ENCODE measurements around the gene HUNK. TPM values are rescaled to one million over a fixed set of nuclear protein-coding genes. Genes with fewer than 3 reads are reported as not detected.
"Not testable (repeated sequence)": the region's sequence is repeated elsewhere in the genome, so short reads cannot be mapped to it uniquely, and the experiment has no call there.

The HUNK gene
- total RNA-seq, 3 donors from 2014 or later: 0.05 to 0.61 (median 0.05) TPM

GRCh38 chr21:31857096-31857495 is 15.7 kb upstream of the HUNK start:
- Mint-ChIP-seq H3K27me3 (ENCODE audit: low read depth) (peaks cover 2% of the 10 kb centered on the region), H3K4me1 (ENCODE audit: low read depth) (no peaks in the 10 kb centered on the region), H3K4me3 (no peak overlapping the region), H3K36me3 (ENCODE audit: insufficient read depth) (no peaks in the 10 kb centered on the region), H3K9me3 (no peaks in the 10 kb centered on the region)
- ATAC-seq (no peak), DNase-seq (no peak)

- H3K9me3 Mint-ChIP-seq; H3K36me3 Mint-ChIP-seq (ENCODE audit: insufficient read depth); H3K4me1 Mint-ChIP-seq (ENCODE audit: low read depth); ATAC-seq; DNase-seq; H3K27me3 Mint-ChIP-seq (ENCODE audit: low read depth); H3K4me3 Mint-ChIP-seq: not testable (repeated sequence)
Measured at GRCh38 chr21:31857631-31858030, 15.2 kb upstream of the HUNK start.

- Mint-ChIP-seq H3K9me3 (no peaks in the 10 kb centered on the region), H3K27me3 (ENCODE audit: low read depth) (peaks cover 7% of the 10 kb centered on the region), H3K4me1 (ENCODE audit: low read depth) (no peaks in the 10 kb centered on the region), H3K4me3 (no peak overlapping the region), H3K36me3 (ENCODE audit: insufficient read depth) (no peaks in the 10 kb centered on the region)
- ATAC-seq: no peak
- no peak for DNase-seq
Measured at GRCh38 chr21:31860851-31861250, 12.0 kb upstream of the HUNK start.

- peaks cover 7% of the 10 kb centered on the region for H3K27me3 Mint-ChIP-seq (ENCODE audit: low read depth)
- H3K4me1 Mint-ChIP-seq (ENCODE audit: low read depth): no peaks in the 10 kb centered on the region
- no peak for ATAC-seq
- no peak overlapping the region for H3K4me3 Mint-ChIP-seq
- no peak for DNase-seq
- H3K36me3 Mint-ChIP-seq (ENCODE audit: insufficient read depth): no peaks in the 10 kb centered on the region
- no peaks in the 10 kb centered on the region for H3K9me3 Mint-ChIP-seq
Measured at GRCh38 chr21:31862078-31862477, 10.7 kb upstream of the HUNK start.

- Mint-ChIP-seq H3K9me3 (no peaks in the 10 kb centered on the region), H3K27me3 (ENCODE audit: low read depth) (peaks cover 15% of the 10 kb centered on the region), H3K4me1 (ENCODE audit: low read depth) (no peaks in the 10 kb centered on the region), H3K36me3 (ENCODE audit: insufficient read depth) (no peaks in the 10 kb centered on the region), H3K4me3 (no peak overlapping the region)
- DNase-seq: no peak
- ATAC-seq: no peak
Measured at GRCh38 chr21:31865429-31865970, 7.3 kb upstream of the HUNK start.

- Mint-ChIP-seq H3K27me3 (ENCODE audit: low read depth) (peaks cover 18% of the 10 kb centered on the region), H3K4me1 (ENCODE audit: low read depth) (no peaks in the 10 kb centered on the region)
Measured at GRCh38 chr21:31866077-31866511, 6.7 kb upstream of the HUNK start.

GRCh38 chr21:31869750-31870149 is 3.1 kb upstream of the HUNK start:
- DNase-seq: no peak
- H3K36me3 Mint-ChIP-seq (ENCODE audit: insufficient read depth): no peaks in the 10 kb centered on the region
- H3K27me3 Mint-ChIP-seq (ENCODE audit: low read depth): peaks cover 31% of the 10 kb centered on the region
- H3K4me3 Mint-ChIP-seq: no peak overlapping the region
- no peak for ATAC-seq
- no peaks in the 10 kb centered on the region for H3K9me3 Mint-ChIP-seq
- peaks cover 8% of the 10 kb centered on the region for H3K4me1 Mint-ChIP-seq (ENCODE audit: low read depth)

More at GRCh38 chr21:31866077-31866511, 6.7 kb upstream of the HUNK start:
- Mint-ChIP-seq H3K36me3 (ENCODE audit: insufficient read depth) (no peaks in the 10 kb centered on the region), H3K4me3 (no peak overlapping the region), H3K9me3 (no peaks in the 10 kb centered on the region)
- DNase-seq (peak; percentile 61), ATAC-seq (peak; percentile 80 to 83)

GRCh38 chr21:31870472-31871193 is 2.2 kb upstream of the HUNK start:
- ATAC-seq: no peak
- no peaks in the 10 kb centered on the region for H3K9me3 Mint-ChIP-seq

GRCh38 chr21:31871371-31871770 is 1.4 kb upstream of the HUNK start:
- not testable (repeated sequence) for H3K9me3 Mint-ChIP-seq; H3K36me3 Mint-ChIP-seq (ENCODE audit: insufficient read depth); ATAC-seq; H3K4me3 Mint-ChIP-seq; H3K4me1 Mint-ChIP-seq (ENCODE audit: low read depth); DNase-seq
- H3K27me3 Mint-ChIP-seq (ENCODE audit: low read depth): peaks cover 47% of the 10 kb centered on the region

More at GRCh38 chr21:31870472-31871193, 2.2 kb upstream of the HUNK start:
- Mint-ChIP-seq H3K27me3 (ENCODE audit: low read depth) (peaks cover 39% of the 10 kb centered on the region), H3K4me1 (ENCODE audit: low read depth) (peaks cover 8% of the 10 kb centered on the region), H3K36me3 (ENCODE audit: insufficient read depth) (no peaks in the 10 kb centered on the region), H3K4me3 (no peak overlapping the region)
- no peak for DNase-seq

GRCh38 chr21:31872072-31872451 is 758 bp upstream of the HUNK start:
- DNase-seq: no peak
- Mint-ChIP-seq H3K4me3 (peak overlapping the region; percentile 68), H3K4me1 (ENCODE audit: low read depth) (peaks cover 8% of the 10 kb centered on the region), H3K27me3 (ENCODE audit: low read depth) (peaks cover 50% of the 10 kb centered on the region), H3K36me3 (ENCODE audit: insufficient read depth) (no peaks in the 10 kb centered on the region), H3K9me3 (no peaks in the 10 kb centered on the region)
- no peak for ATAC-seq

- Mint-ChIP-seq H3K9me3 (no peaks in the 10 kb centered on the region), H3K4me3 (no peak overlapping the region), H3K36me3 (ENCODE audit: insufficient read depth) (no peaks in the 10 kb centered on the region), H3K4me1 (ENCODE audit: low read depth) (peaks cover 8% of the 10 kb centered on the region), H3K27me3 (ENCODE audit: low read depth) (peaks cover 58% of the 10 kb centered on the region)
- ATAC-seq (peak; percentile 33 to 50), DNase-seq (no peak)
Measured at GRCh38 chr21:31873275-31873695, 465 bp downstream of the HUNK start.

- ATAC-seq (peak; percentile 47 to 56), DNase-seq (peak; percentile 16)
- H3K36me3 Mint-ChIP-seq (ENCODE audit: insufficient read depth): no peaks in the 10 kb centered on the region
- no peaks in the 10 kb centered on the region for H3K9me3 Mint-ChIP-seq
- H3K4me3 Mint-ChIP-seq: no peak overlapping the region
- H3K4me1 Mint-ChIP-seq (ENCODE audit: low read depth): peaks cover 8% of the 10 kb centered on the region
- peaks cover 59% of the 10 kb centered on the region for H3K27me3 Mint-ChIP-seq (ENCODE audit: low read depth)
Measured at GRCh38 chr21:31873696-31874599, 1.1 kb downstream of the HUNK start.

- no peak for ATAC-seq
- Mint-ChIP-seq H3K36me3 (ENCODE audit: insufficient read depth) (no peaks in the 10 kb centered on the region), H3K4me3 (no peak overlapping the region), H3K4me1 (ENCODE audit: low read depth) (peaks cover 8% of the 10 kb centered on the region), H3K27me3 (ENCODE audit: low read depth) (peaks cover 59% of the 10 kb centered on the region), H3K9me3 (no peaks in the 10 kb centered on the region)
- DNase-seq: no peak
Measured at GRCh38 chr21:31874812-31875212, 2.0 kb downstream of the HUNK start.

- H3K36me3 Mint-ChIP-seq (ENCODE audit: insufficient read depth): no peaks in the 10 kb centered on the region
- peaks cover 59% of the 10 kb centered on the region for H3K27me3 Mint-ChIP-seq (ENCODE audit: low read depth)
- H3K9me3 Mint-ChIP-seq: no peaks in the 10 kb centered on the region
- ATAC-seq (no peak), DNase-seq (no peak)
- H3K4me3 Mint-ChIP-seq: no peak overlapping the region
- H3K4me1 Mint-ChIP-seq (ENCODE audit: low read depth): peaks cover 8% of the 10 kb centered on the region
Measured at GRCh38 chr21:31875496-31876015, 2.7 kb downstream of the HUNK start.
